HCT116 (cell line): Measurements from ENCODE around the gene NACC2. TPM values are rescaled to one million over a fixed set of nuclear protein-coding genes. Genes with fewer than 3 reads are reported as not detected.

Experiments used
- ATAC-seq: fragments of 200-7000 bp; cut with Tn5 transposase; 2 replicates; pipeline ENCODE4 v1.9.1; 2020; ENCODE audit warnings: mild to moderate bottlenecking, moderate library complexity
- BruUV-seq: library from RNA; stranded (reverse); fragments of 400-500 nt; replicated peaks from 2 replicates; lab custom pipeline; 2021; lab: Mats Ljungman, UMichigan
- CTCF ChIA-PET: fragments of 300-600 bp; sonication (Branson Sonifier 250); formaldehyde crosslinking; loops from one replicate; lab custom pipeline; 2021; ENCODE audit warnings: antibody characterized with exemption; lab: Charles Lee
- POLR2A ChIA-PET: fragments of 300-600, 350-600 bp; sonication (Branson Sonifier 250); formaldehyde crosslinking; loops from one replicate; lab custom pipeline; 2021; ENCODE audit warnings: antibody characterized with exemption; lab: Charles Lee
- RAD21 ChIA-PET, 2 experiments: fragments of 300-600 bp; sonication (Branson Sonifier 250); formaldehyde crosslinking; loops; one replicate each; lab custom pipeline; 2023; ENCODE audit warnings: low total read pairs in 2 of 2; ENCODE audit not compliant: uncharacterized antibody in 2 of 2, unreplicated experiment in 2 of 2, low non-redundant PET in 1 of 2; lab: Charles Lee
- DNase-seq: peaks from one replicate; pipeline ENCODE4 v3.0.0-alpha.2; 2010; ENCODE audit warnings: low read depth, low spot score
- H2AFZ ChIP-seq: fragments of 200-600 bp; shearing (Covaris generic), sonication (generic); 2 replicates; pipeline ENCODE4 v1.6.1; 2017; ENCODE audit warnings: low read depth, mixed run types, mixed read lengths, antibody characterized with exemption, low read length; ENCODE audit not compliant: poor library complexity, severe bottlenecking
- H3K27ac ChIP-seq: 2 replicates; pipeline ENCODE4 v1.5.1; 2012; ENCODE audit warnings: low read depth, low read length
- H3K27me3 ChIP-seq: fragments of 200-600 bp; sonication (generic); 2 replicates; pipeline ENCODE4 v1.6.1; 2016; ENCODE audit warnings: mixed run types, low read length, mixed read lengths; ENCODE audit not compliant: insufficient read depth
- H3K36me3 ChIP-seq, 2 experiments: fragments of 200-500 bp in 1 of 2; fragments of 200-600 bp in 1 of 2; sonication (Bioruptor generic) in 1 of 2; sonication (generic) in 1 of 2; 2 replicates each; pipeline versions ENCODE4 v1.5.1 to v1.6.1; 2014 to 2016; ENCODE audit warnings: low read length in 2 of 2, inconsistent platforms in 1 of 2, mixed read lengths in 1 of 2, mixed run types in 1 of 2; ENCODE audit not compliant: insufficient read depth in 2 of 2, control insufficient read depth in 1 of 2
- H3K4me1 ChIP-seq, 2 experiments: fragments of 200-600 bp in 1 of 2; sonication (generic) in 1 of 2; 2 replicates each; pipeline versions ENCODE4 v1.5.1 to v1.6.1; 2012 to 2017; ENCODE audit warnings: low read length in 2 of 2, inconsistent platforms in 1 of 2, mild to moderate bottlenecking in 1 of 2, mixed read lengths in 1 of 2, mixed run types in 1 of 2, moderate library complexity in 1 of 2; ENCODE audit not compliant: insufficient read depth in 2 of 2, control insufficient read depth in 1 of 2
- H3K4me2 ChIP-seq: fragments of 200-600 bp; sonication (generic); 2 replicates; pipeline ENCODE4 v1.6.1; 2017; ENCODE audit warnings: mixed run types, low read length, mixed read lengths
- H3K4me3 ChIP-seq, 2 experiments: fragments of 200-600 bp in 1 of 2; sonication (generic) in 1 of 2; replicated peaks in 1 of 2; 2 replicates each; pipeline ENCODE4 v1.5.1; 2011 to 2016; ENCODE audit warnings: low read length in 2 of 2, control low read depth in 1 of 2, low read depth in 1 of 2, mild to moderate bottlenecking in 1 of 2, mixed read lengths in 1 of 2, mixed run types in 1 of 2
- H3K79me2 ChIP-seq: fragments of 200-600 bp; sonication (generic); 2 replicates; pipeline ENCODE4 v1.6.1; 2017; ENCODE audit warnings: mild to moderate bottlenecking, mixed run types, low read length, moderate library complexity, mixed read lengths; ENCODE audit not compliant: insufficient read depth
- H3K9ac ChIP-seq: fragments of 200-600 bp; sonication (generic); 2 replicates; pipeline ENCODE4 v1.6.1; 2016; ENCODE audit warnings: low read length, mixed read lengths
- H3K9me2 ChIP-seq: fragments of 200-600 bp; sonication (generic), shearing (Covaris generic); 2 replicates; pipeline ENCODE4 v1.6.1; 2017; ENCODE audit warnings: mixed run types, mild to moderate bottlenecking, moderate library complexity; ENCODE audit not compliant: insufficient read depth
- H3K9me3 ChIP-seq, 2 experiments: fragments of 200-500 bp in 1 of 2; fragments of 200-600 bp in 1 of 2; sonication (Bioruptor generic) in 1 of 2; sonication (generic) in 1 of 2; 2 replicates each; pipeline ENCODE4 v1.6.1; 2014 to 2017; ENCODE audit warnings: low read length in 2 of 2, mixed read lengths in 2 of 2, inconsistent platforms in 1 of 2, low read depth in 1 of 2, mild to moderate bottlenecking in 1 of 2, mixed run types in 1 of 2, moderate library complexity in 1 of 2; ENCODE audit not compliant: control insufficient read depth in 1 of 2, insufficient read depth in 1 of 2
- H4K20me1 ChIP-seq: fragments of 200-600 bp; sonication (generic), shearing (Covaris generic); 2 replicates; pipeline ENCODE4 v1.6.1; 2017; ENCODE audit warnings: mixed run types, mild to moderate bottlenecking, moderate library complexity; ENCODE audit not compliant: insufficient read depth
- CBX3 ChIP-seq: IDR thresholded peaks from 2 replicates; pipeline ENCODE4 v1.6.1; 2012; ENCODE audit warnings: low read depth
- CEBPB ChIP-seq: IDR thresholded peaks from 2 replicates; pipeline ENCODE4 v1.6.1; 2012; ENCODE audit warnings: low read depth
- EGR1 ChIP-seq: IDR thresholded peaks from 2 replicates; pipeline ENCODE4 v1.6.1; 2012; ENCODE audit warnings: low read depth
- ELF1 ChIP-seq: IDR thresholded peaks from 2 replicates; pipeline ENCODE4 v1.6.1; 2012; ENCODE audit warnings: low read depth, borderline replicate concordance
- FOSL1 ChIP-seq: IDR thresholded peaks from 2 replicates; pipeline ENCODE4 v1.6.1; 2012; ENCODE audit warnings: low read depth
- JUND ChIP-seq: IDR thresholded peaks from 2 replicates; pipeline ENCODE4 v1.6.1; 2012
- POLR2A ChIP-seq: IDR thresholded peaks from 2 replicates; pipeline ENCODE4 v1.7.0; 2011; ENCODE audit warnings: borderline replicate concordance; ENCODE audit not compliant: insufficient read depth, insufficient read length; ENCODE audit errors: extremely low read depth
- RAD21 ChIP-seq: IDR thresholded peaks from 2 replicates; pipeline ENCODE4 v1.6.1; 2012; ENCODE audit warnings: low read depth, mild to moderate bottlenecking
- SIN3A ChIP-seq: IDR thresholded peaks from 2 replicates; pipeline ENCODE4 v1.6.1; 2012; ENCODE audit warnings: low read depth
- ZNF274 ChIP-seq: fragments of 200-500 bp; sonication (Bioruptor generic); IDR thresholded peaks from 2 replicates; pipeline ENCODE4 v1.6.1; 2014; ENCODE audit warnings: mild to moderate bottlenecking, low read depth, low read length, inconsistent platforms
- intact Hi-C: fragments of 100-400 bp; cut with micrococcal nuclease; formaldehyde crosslinking; loops from 2 replicates; pipeline ENCODE4 v1.10.0; 2022
- total RNA-seq: library from RNA; stranded (reverse); gene quantifications from one replicate; pipeline ENCODE4 v1.2.1, GENCODE V29; 2021; ENCODE audit not compliant: unreplicated experiment

Gene NACC2
- total RNA-seq, 1 experiment from 2014 or later: 27.8 TPM

GRCh38 chr9:136129176-136129575 lies 34.1 kb upstream of the NACC2 start:
- intact Hi-C loops: no loop called here
- POLR2A ChIA-PET: no interaction called here

GRCh38 chr9:136128436-136128835 lies 33.3 kb upstream of the NACC2 start:
- intact Hi-C loops: no loop called here
- Histone ChIP-seq H3K36me3 (no peaks in the 10 kb centered on the region), H3K9me2 (no peaks in the 10 kb centered on the region), H3K27ac (no peak overlapping the region), H3K4me3 (no peak overlapping the region), H3K4me1 (peaks cover 2 to 18% of the 10 kb centered on the region in 2 experiments; a peak in 3 of 4 replicates), H3K9me3 (no peaks in the 10 kb centered on the region), H4K20me1 (no peaks in the 10 kb centered on the region), H3K4me2 (no peak overlapping the region), H3K9ac (no peak overlapping the region), H3K27me3 (no peaks in the 10 kb centered on the region), H2AFZ (no peak overlapping the region), H3K79me2 (no peaks in the 10 kb centered on the region)
- ATAC-seq (no peak), DNase-seq (no peak)
- ChIA-PET RAD21 (no interaction called here), CTCF (no interaction called here), POLR2A (no interaction called here)
- TF ChIP-seq JUND: no peak
- no peak for TF ChIP-seq CEBPB
- no peak for TF ChIP-seq FOSL1
- TF ChIP-seq EGR1: no peak
- no peak for TF ChIP-seq CBX3
- TF ChIP-seq SIN3A: no peak
- TF ChIP-seq RAD21: no peak
- TF ChIP-seq POLR2A: no peak
- BruUV-seq: no TSS peak

More at GRCh38 chr9:136129176-136129575, 34.1 kb upstream of the NACC2 start:
- peaks cover 3 to 19% of the 10 kb centered on the region in 2 experiments; a peak in 3 of 4 replicates for H3K4me1 ChIP-seq
- no peak overlapping the region for H3K4me3 ChIP-seq
- BruUV-seq: no TSS peak
- no peak overlapping the region for H3K27ac ChIP-seq
- H3K79me2 ChIP-seq: no peaks in the 10 kb centered on the region
- no peak overlapping the region for H3K4me2 ChIP-seq
- H3K9me2 ChIP-seq: no peaks in the 10 kb centered on the region
- H2AFZ ChIP-seq: no peak overlapping the region
- no peaks in the 10 kb centered on the region for H4K20me1 ChIP-seq
- DNase-seq: no peak
- no peak overlapping the region for H3K9ac ChIP-seq
- ChIA-PET RAD21 (no interaction called here), CTCF (no interaction called here)
- no peaks in the 10 kb centered on the region for H3K36me3 ChIP-seq
- ATAC-seq: no peak
- no peaks in the 10 kb centered on the region for H3K27me3 ChIP-seq
- H3K9me3 ChIP-seq: no peaks in the 10 kb centered on the region
- TF ChIP-seq ZNF274: no peak
- no peak for TF ChIP-seq ELF1
